NT2/D1 (cell line): Measurements from ENCODE around the gene ZC3H4.

ENCODE experiments used
- DNase-seq: peaks from one replicate; pipeline ENCODE4 v3.0.0-alpha.2; 2011; ENCODE audit warnings: low read depth, low spot score
- H3K27me3 ChIP-seq: 2 replicates; pipeline ENCODE4 v1.6.0; 2011; ENCODE audit warnings: mild to moderate bottlenecking; ENCODE audit not compliant: insufficient read length, insufficient read depth
- H3K36me3 ChIP-seq: 2 replicates; pipeline ENCODE4 v1.6.1; 2011; ENCODE audit warnings: mild to moderate bottlenecking, low read length, mixed read lengths; ENCODE audit not compliant: insufficient read depth, insufficient read length
- H3K4me1 ChIP-seq: 2 replicates; pipeline ENCODE4 v1.5.1; 2011; ENCODE audit not compliant: insufficient read depth, insufficient read length
- H3K4me3 ChIP-seq: 2 replicates; pipeline ENCODE4 v1.5.1; 2011; ENCODE audit warnings: low read depth; ENCODE audit not compliant: insufficient read length
- H3K9ac ChIP-seq: 2 replicates; pipeline ENCODE4 v1.6.0; 2011; ENCODE audit warnings: low read depth; ENCODE audit not compliant: insufficient read length
- H3K9me3 ChIP-seq: 2 replicates; pipeline ENCODE4 v1.5.1; 2011; ENCODE audit warnings: mild to moderate bottlenecking, low read length; ENCODE audit not compliant: insufficient read depth
- SUZ12 ChIP-seq: IDR thresholded peaks from 2 replicates; pipeline ENCODE4 v1.6.1; 2011; ENCODE audit not compliant: insufficient read length, insufficient read depth; ENCODE audit errors: extremely low read depth
- YY1 ChIP-seq: IDR thresholded peaks from 2 replicates; pipeline ENCODE4 v1.6.1; 2011; ENCODE audit not compliant: insufficient read length, insufficient read depth
- ZNF274 ChIP-seq: IDR thresholded peaks from 2 replicates; pipeline ENCODE4 v1.6.1; 2011; ENCODE audit warnings: mild to moderate bottlenecking, low read depth, low read length

ZC3H4 gene

GRCh38 chr19:47132194-47132852 lies 18.7 kb upstream of the ZC3H4 start:
- TF ChIP-seq SUZ12 (no peak), YY1 (no peak), ZNF274 (no peak)
- Histone ChIP-seq H3K4me1 (peaks cover 8% of the 10 kb centered on the region), H3K9ac (peak overlapping the region; percentile 42), H3K27me3 (no peaks in the 10 kb centered on the region), H3K36me3 (peaks cover 21% of the 10 kb centered on the region), H3K9me3 (peaks cover 3% of the 10 kb centered on the region; the same call in 1 of the 2 replicates), H3K4me3 (peak overlapping the region; percentile 98)
- DNase-seq, result no peak

- peak within 1 kb of the TSS; percentile 98 for H3K4me3 ChIP-seq
- TF ChIP-seq SUZ12, result no peak
- no peak for TF ChIP-seq YY1
- TF ChIP-seq ZNF274, result no peak
- H3K36me3 ChIP-seq, result peaks cover 21% of the 10 kb centered on the region
- peak; percentile 96 for DNase-seq
- peak within 1 kb of the TSS; percentile 96 for H3K9ac ChIP-seq
- H3K27me3 ChIP-seq, result no peaks in the 10 kb centered on the region
- H3K9me3 ChIP-seq, result peaks cover 3% of the 10 kb centered on the region; the same call in 1 of the 2 replicates
- peaks cover 5% of the 10 kb centered on the region for H3K4me1 ChIP-seq
Observed at GRCh38 chr19:47130589-47131227, 17.1 kb upstream of the ZC3H4 start, which contains the start of gene SAE1. SAE1 (plus strand) TSS chr19:47130835; CDS start chr19:47130931, 96 bp downstream.

- Histone ChIP-seq H3K9ac (no peak overlapping the region), H3K4me1 (peaks cover 5% of the 10 kb centered on the region), H3K9me3 (peaks cover 3% of the 10 kb centered on the region; the same call in 1 of the 2 replicates), H3K4me3 (no peak overlapping the region), H3K36me3 (peaks cover 17% of the 10 kb centered on the region), H3K27me3 (no peaks in the 10 kb centered on the region)
- DNase-seq, result no peak
- no peak for TF ChIP-seq ZNF274
- no peak for TF ChIP-seq YY1
- TF ChIP-seq SUZ12, result no peak
Observed at GRCh38 chr19:47130120-47130588, 16.6 kb upstream of the ZC3H4 start.

DNA sequence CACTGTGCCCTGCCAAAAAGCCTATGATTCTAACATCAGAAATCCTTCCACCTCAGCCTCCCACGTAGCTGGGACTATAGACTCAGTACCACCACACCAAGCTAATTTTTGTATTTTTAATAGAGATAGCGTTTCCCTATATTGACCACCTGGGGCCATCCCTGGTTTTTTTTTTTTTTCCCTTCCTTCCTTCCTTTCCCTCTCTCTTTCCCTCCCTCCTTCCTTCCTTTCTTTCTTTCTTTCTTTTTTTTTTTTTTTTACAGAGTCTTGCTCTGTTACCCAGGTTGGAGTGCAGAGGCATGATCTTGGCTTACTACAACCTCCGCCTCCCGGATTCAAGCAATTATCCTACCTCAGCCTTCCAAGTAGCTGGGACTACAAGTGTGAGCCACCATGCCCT lies 16.0 kb upstream of the ZC3H4 start:
- TF ChIP-seq SUZ12, result no peak
- no peak for TF ChIP-seq YY1
- TF ChIP-seq ZNF274, result no peak
- Histone ChIP-seq H3K36me3 (peaks cover 15% of the 10 kb centered on the region), H3K4me1 (peaks cover 5% of the 10 kb centered on the region), H3K9ac (no peak overlapping the region), H3K9me3 (peaks cover 3% of the 10 kb centered on the region; the same call in 1 of the 2 replicates), H3K4me3 (no peak overlapping the region), H3K27me3 (no peaks in the 10 kb centered on the region)
- no peak for DNase-seq

GRCh38 chr19:47125669-47125938 lies 12.0 kb upstream of the ZC3H4 start:
- H3K36me3 ChIP-seq, result no peaks in the 10 kb centered on the region
- H3K4me3 ChIP-seq, result no peak overlapping the region
- peaks cover 3% of the 10 kb centered on the region; the same call in 1 of the 2 replicates for H3K9me3 ChIP-seq
- H3K4me1 ChIP-seq, result peaks cover 7% of the 10 kb centered on the region
- DNase-seq, result no peak
- H3K27me3 ChIP-seq, result no peaks in the 10 kb centered on the region
- H3K9ac ChIP-seq, result no peak overlapping the region
- TF ChIP-seq YY1 (no peak), SUZ12 (no peak), ZNF274 (no peak)

GRCh38 chr19:47124937-47125668 lies 11.5 kb upstream of the ZC3H4 start:
- no peaks in the 10 kb centered on the region for H3K27me3 ChIP-seq
- no peak for DNase-seq
- H3K4me1 ChIP-seq, result peaks cover 7% of the 10 kb centered on the region
- TF ChIP-seq YY1, result no peak
- TF ChIP-seq ZNF274, result no peak
- no peak for TF ChIP-seq SUZ12
- no peak overlapping the region for H3K4me3 ChIP-seq
- H3K36me3 ChIP-seq, result no peaks in the 10 kb centered on the region
- H3K9ac ChIP-seq, result no peak overlapping the region
- H3K9me3 ChIP-seq, result peaks cover 1% of the 10 kb centered on the region; the same call in 1 of the 2 replicates

GRCh38 chr19:47123406-47123805 lies 9.8 kb upstream of the ZC3H4 start:
- H3K9ac ChIP-seq, result no peak overlapping the region
- TF ChIP-seq SUZ12 (no peak), ZNF274 (no peak), YY1 (no peak)
- no peak overlapping the region for H3K4me3 ChIP-seq
- no peaks in the 10 kb centered on the region for H3K36me3 ChIP-seq
- DNase-seq, result no peak
- no peaks in the 10 kb centered on the region for H3K27me3 ChIP-seq
- peaks cover 4% of the 10 kb centered on the region for H3K4me1 ChIP-seq
- no peaks in the 10 kb centered on the region for H3K9me3 ChIP-seq
